Vagina (tissue), 2 donors: Measurements from ENCODE around the gene SRRM4. TPM values are rescaled to one million over a fixed set of nuclear protein-coding genes. Genes with fewer than 3 reads are reported as not detected.

Experiments used
- DNase-seq, 2 donors: peaks; one replicate each; pipeline ENCODE4 v3.0.0-alpha.2; 2017; ENCODE audit errors: extremely low spot score in 2 of 2
- H3K27ac ChIP-seq: fragments of 200-600 bp; sonication (generic); one replicate; pipeline ENCODE4 v1.5.1; 2019
- H3K27me3 ChIP-seq: fragments of 200-600 bp; sonication (generic); one replicate; pipeline ENCODE4 v1.5.1; 2019
- H3K36me3 ChIP-seq, 2 donors: fragments of 200-600 bp; sonication (generic); one replicate each; pipeline ENCODE4 v1.5.1; 2017 to 2019
- H3K4me1 ChIP-seq: fragments of 200-600 bp; sonication (generic); one replicate; pipeline ENCODE4 v1.5.1; 2019
- H3K4me3 ChIP-seq, 2 donors: fragments of 200-600 bp; sonication (generic); 1 replicate in 1 of 2; 2 replicates in 1 of 2; pipeline ENCODE4 v1.5.1; 2016 to 2019
- H3K9me3 ChIP-seq: fragments of 200-600 bp; sonication (generic); one replicate; pipeline ENCODE4 v1.5.1; 2019
- CTCF ChIP-seq, 3 experiments: fragments of 450-650 bp in 2 of 3; fragments of 200-600 bp in 1 of 3; sonication (generic) in 1 of 3; IDR thresholded peaks; one replicate each; pipeline ENCODE4 v1.5.1; 2017 to 2019; ENCODE audit warnings: antibody characterized with exemption in 3 of 3, mild to moderate bottlenecking in 2 of 3, moderate library complexity in 2 of 3
- POLR2A ChIP-seq, 2 donors: fragments of 450-650 bp; IDR thresholded peaks; one replicate each; pipeline ENCODE4 v1.6.1; 2017; ENCODE audit warnings: antibody characterized with exemption in 2 of 2, mild to moderate bottlenecking in 2 of 2, moderate library complexity in 2 of 2
- POLR2AphosphoS5 ChIP-seq, 2 donors: sonication (generic); formaldehyde crosslinking; IDR thresholded peaks; one replicate each; pipeline ENCODE4 v1.9.0; 2017; ENCODE audit warnings: antibody characterized with exemption in 2 of 2, mild to moderate bottlenecking in 2 of 2, low read depth in 1 of 2; ENCODE audit not compliant: insufficient read depth in 1 of 2
- intact Hi-C: fragments of 100-400 bp; cut with DNase I; formaldehyde crosslinking; loops from one replicate; pipeline ENCODE4 v1.15.1; 2023
- total RNA-seq: library from RNA; depleted of rRNA; stranded (reverse); fragments of >200 nt; gene quantifications from one replicate; pipeline ENCODE4 v1.2.3, GENCODE V29; 2016

SRRM4 gene
- total RNA-seq, 1 donor from 2014 or later: under 0.01 TPM

- Histone ChIP-seq H3K4me3 (no peak overlapping the region), H3K27ac (no peak overlapping the region), H3K27me3 (no peaks in the 10 kb centered on the region), H3K9me3 (no peaks in the 10 kb centered on the region), H3K4me1 (no peaks in the 10 kb centered on the region), H3K36me3 (no peaks in the 10 kb centered on the region)
- intact Hi-C loops: no loop called here
- TF ChIP-seq POLR2AphosphoS5 (IDR thresholded peaks at IDR 0.05; ENCODE audit: insufficient read depth in 1 of 2, low read depth in 1 of 2) (no peak), POLR2A (IDR thresholded peaks at IDR 0.05) (no peak), CTCF (IDR thresholded peaks at IDR 0.05) (no peak)
- no peak for DNase-seq
Observed at GRCh38 chr12:119069147-119069642, 87.9 kb downstream of the SRRM4 start.

GRCh38 chr12:119071176-119071575 is 89.8 kb downstream of the SRRM4 start:
- Histone ChIP-seq H3K4me3 (no peak overlapping the region), H3K27ac (no peak overlapping the region), H3K4me1 (no peaks in the 10 kb centered on the region), H3K36me3 (no peaks in the 10 kb centered on the region), H3K27me3 (no peaks in the 10 kb centered on the region), H3K9me3 (no peaks in the 10 kb centered on the region)
- intact Hi-C loops: no loop called here
- TF ChIP-seq CTCF (IDR thresholded peaks at IDR 0.05) (no peak), POLR2AphosphoS5 (IDR thresholded peaks at IDR 0.05; ENCODE audit: insufficient read depth in 1 of 2, low read depth in 1 of 2) (no peak), POLR2A (IDR thresholded peaks at IDR 0.05) (no peak)
- no peak for DNase-seq

- TF ChIP-seq POLR2A (IDR thresholded peaks at IDR 0.05) (no peak), POLR2AphosphoS5 (IDR thresholded peaks at IDR 0.05; ENCODE audit: insufficient read depth in 1 of 2, low read depth in 1 of 2) (no peak), CTCF (IDR thresholded peaks at IDR 0.05) (no peak)
- Histone ChIP-seq H3K9me3 (no peaks in the 10 kb centered on the region), H3K36me3 (no peaks in the 10 kb centered on the region), H3K27me3 (no peaks in the 10 kb centered on the region), H3K4me1 (no peaks in the 10 kb centered on the region), H3K4me3 (no peak overlapping the region), H3K27ac (no peak overlapping the region)
- intact Hi-C loops: no loop called here
- DNase-seq: no peak
Observed at GRCh38 chr12:119071638-119072231, 90.4 kb downstream of the SRRM4 start.

- DNase-seq: no peak
- H3K4me3 ChIP-seq: no peak overlapping the region
- H3K4me1 ChIP-seq: no peaks in the 10 kb centered on the region
- H3K36me3 ChIP-seq: no peaks in the 10 kb centered on the region
- intact Hi-C loops: no loop called here
- H3K27me3 ChIP-seq: no peaks in the 10 kb centered on the region
- H3K9me3 ChIP-seq: no peaks in the 10 kb centered on the region
- TF ChIP-seq POLR2A (IDR thresholded peaks at IDR 0.05): no peak
- no peak for TF ChIP-seq CTCF (IDR thresholded peaks at IDR 0.05)
- no peak for TF ChIP-seq POLR2AphosphoS5 (IDR thresholded peaks at IDR 0.05; ENCODE audit: insufficient read depth in 1 of 2, low read depth in 1 of 2)
- H3K27ac ChIP-seq: no peak overlapping the region
Observed at GRCh38 chr12:119072440-119072839, 91.1 kb downstream of the SRRM4 start.

GRCh38 chr12:119075222-119075787 is 94.0 kb downstream of the SRRM4 start:
- intact Hi-C loops: no loop called here

More at GRCh38 chr12:119075222-119075787, 94.0 kb downstream of the SRRM4 start:
- Histone ChIP-seq H3K4me1 (no peaks in the 10 kb centered on the region), H3K27ac (no peak overlapping the region), H3K9me3 (no peaks in the 10 kb centered on the region), H3K36me3 (no peaks in the 10 kb centered on the region), H3K4me3 (no peak overlapping the region), H3K27me3 (no peaks in the 10 kb centered on the region)
- DNase-seq: no peak
- TF ChIP-seq POLR2AphosphoS5 (IDR thresholded peaks at IDR 0.05; ENCODE audit: insufficient read depth in 1 of 2, low read depth in 1 of 2) (no peak), CTCF (IDR thresholded peaks at IDR 0.05) (no peak), POLR2A (IDR thresholded peaks at IDR 0.05) (no peak)
